GM10248 (cell line): ENCODE measurements around the gene PCLO.

ENCODE experiments used
- CTCF ChIA-PET: fragments of 300-600 bp; sonication (Branson Sonifier 250); formaldehyde crosslinking; extraction: SDS; loops from one replicate; lab custom pipeline; 2021; ENCODE audit warnings: antibody characterized with exemption; lab: Yijun Ruan, JAX
- POLR2A ChIA-PET: fragments of 350-650 bp; sonication (Branson Sonifier 250); formaldehyde crosslinking; extraction: SDS; loops from one replicate; lab custom pipeline; 2020; ENCODE audit warnings: antibody characterized with exemption; lab: Yijun Ruan, JAX
- DNase-seq: peaks from one replicate; pipeline ENCODE4 v3.0.0; 2012; ENCODE audit errors: extremely low spot score
- CTCF ChIP-seq: IDR thresholded peaks from 2 replicates; pipeline ENCODE4 v1.5.1; 2012; ENCODE audit warnings: mild to moderate bottlenecking, low read depth; ENCODE audit errors: extremely low read depth, missing control alignments, control extremely low read depth

The PCLO gene

GRCh38 chr7:83143107-83143506 is 19.6 kb downstream of the PCLO start:
- no peak for TF ChIP-seq CTCF
- CTCF ChIA-PET: no interaction called here
- no peak for DNase-seq
- POLR2A ChIA-PET: no interaction called here

GRCh38 chr7:83142365-83142764 is 20.3 kb downstream of the PCLO start:
- ChIA-PET POLR2A (no interaction called here), CTCF (no interaction called here)
- TF ChIP-seq CTCF: no peak
- no peak for DNase-seq

- no peak for DNase-seq
- POLR2A ChIA-PET: no interaction called here
- TF ChIP-seq CTCF: no peak
- CTCF ChIA-PET: no interaction called here
Measured at GRCh38 chr7:83141927-83142326, 20.8 kb downstream of the PCLO start.

- POLR2A ChIA-PET: no interaction called here
- no peak for DNase-seq
- CTCF ChIA-PET: interaction anchor here (1.4 kb wide), 2 partner anchors 18 to 63 kb away, joined by 3 to 4 read pairs; no protein-coding TSS in a partner anchor
- no peak for TF ChIP-seq CTCF
Measured at GRCh38 chr7:83130623-83131545, 31.8 kb downstream of the PCLO start.

- no peak for DNase-seq
- POLR2A ChIA-PET: no interaction called here
- no peak for TF ChIP-seq CTCF
- CTCF ChIA-PET: no interaction called here
Measured at GRCh38 chr7:83130191-83130590, 32.5 kb downstream of the PCLO start.

- DNase-seq: no peak
Measured at GRCh38 chr7:83119494-83119893, 43.2 kb downstream of the PCLO start.

More at GRCh38 chr7:83119494-83119893, 43.2 kb downstream of the PCLO start:
- CTCF ChIA-PET: no interaction called here
- no peak for TF ChIP-seq CTCF
- POLR2A ChIA-PET: no interaction called here
